DND-41 (cell line): ENCODE data around the gene XNDC1N.

Experiments used
- EZH2 ChIP-seq: IDR thresholded peaks from 3 replicates; pipeline ENCODE4 v1.6.1; 2012; ENCODE audit warnings: borderline replicate concordance, low read depth, mild to moderate bottlenecking, moderate library complexity, low read length, inconsistent platforms; ENCODE audit not compliant: severe bottlenecking
- TF ChIP-seq, protein P1 (sequence below): IDR thresholded peaks from 2 replicates; pipeline ENCODE4 v1.5.1; 2012; ENCODE audit warnings: borderline replicate concordance, low read length, moderate library complexity, mild to moderate bottlenecking; ENCODE audit not compliant: poor library complexity, severe bottlenecking; ENCODE audit errors: extremely low read depth

GRCh38 chr11:71948314-71949027, 20.1 kb upstream of the XNDC1N start:
- TF ChIP-seq, protein P1, sequence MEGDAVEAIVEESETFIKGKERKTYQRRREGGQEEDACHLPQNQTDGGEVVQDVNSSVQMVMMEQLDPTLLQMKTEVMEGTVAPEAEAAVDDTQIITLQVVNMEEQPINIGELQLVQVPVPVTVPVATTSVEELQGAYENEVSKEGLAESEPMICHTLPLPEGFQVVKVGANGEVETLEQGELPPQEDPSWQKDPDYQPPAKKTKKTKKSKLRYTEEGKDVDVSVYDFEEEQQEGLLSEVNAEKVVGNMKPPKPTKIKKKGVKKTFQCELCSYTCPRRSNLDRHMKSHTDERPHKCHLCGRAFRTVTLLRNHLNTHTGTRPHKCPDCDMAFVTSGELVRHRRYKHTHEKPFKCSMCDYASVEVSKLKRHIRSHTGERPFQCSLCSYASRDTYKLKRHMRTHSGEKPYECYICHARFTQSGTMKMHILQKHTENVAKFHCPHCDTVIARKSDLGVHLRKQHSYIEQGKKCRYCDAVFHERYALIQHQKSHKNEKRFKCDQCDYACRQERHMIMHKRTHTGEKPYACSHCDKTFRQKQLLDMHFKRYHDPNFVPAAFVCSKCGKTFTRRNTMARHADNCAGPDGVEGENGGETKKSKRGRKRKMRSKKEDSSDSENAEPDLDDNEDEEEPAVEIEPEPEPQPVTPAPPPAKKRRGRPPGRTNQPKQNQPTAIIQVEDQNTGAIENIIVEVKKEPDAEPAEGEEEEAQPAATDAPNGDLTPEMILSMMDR, result no peak
- TF ChIP-seq EZH2, result no peak
